ENCODE measurements around the gene GNAQ.

DNA sequence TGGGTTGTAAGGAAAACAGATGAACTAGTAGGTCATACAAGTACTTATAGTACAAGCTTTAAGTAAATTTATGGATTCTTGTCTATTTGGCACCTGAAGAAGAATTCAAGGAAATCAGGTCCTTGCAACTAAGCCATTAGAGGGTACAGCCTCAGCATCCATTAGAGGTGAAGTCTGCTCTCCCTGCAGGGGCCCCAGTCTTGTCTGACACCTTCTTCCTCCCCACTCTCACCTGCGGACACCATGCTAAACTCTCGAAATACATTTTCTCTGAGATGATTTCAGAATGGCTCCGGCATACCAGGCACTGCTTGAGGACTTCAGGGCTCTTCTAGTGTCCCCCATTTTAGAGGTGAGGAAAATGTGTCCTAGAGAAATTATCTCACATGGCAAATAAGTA, 137.9 kb downstream of the GNAQ start:
- TF ChIP-seq, protein P1, sequence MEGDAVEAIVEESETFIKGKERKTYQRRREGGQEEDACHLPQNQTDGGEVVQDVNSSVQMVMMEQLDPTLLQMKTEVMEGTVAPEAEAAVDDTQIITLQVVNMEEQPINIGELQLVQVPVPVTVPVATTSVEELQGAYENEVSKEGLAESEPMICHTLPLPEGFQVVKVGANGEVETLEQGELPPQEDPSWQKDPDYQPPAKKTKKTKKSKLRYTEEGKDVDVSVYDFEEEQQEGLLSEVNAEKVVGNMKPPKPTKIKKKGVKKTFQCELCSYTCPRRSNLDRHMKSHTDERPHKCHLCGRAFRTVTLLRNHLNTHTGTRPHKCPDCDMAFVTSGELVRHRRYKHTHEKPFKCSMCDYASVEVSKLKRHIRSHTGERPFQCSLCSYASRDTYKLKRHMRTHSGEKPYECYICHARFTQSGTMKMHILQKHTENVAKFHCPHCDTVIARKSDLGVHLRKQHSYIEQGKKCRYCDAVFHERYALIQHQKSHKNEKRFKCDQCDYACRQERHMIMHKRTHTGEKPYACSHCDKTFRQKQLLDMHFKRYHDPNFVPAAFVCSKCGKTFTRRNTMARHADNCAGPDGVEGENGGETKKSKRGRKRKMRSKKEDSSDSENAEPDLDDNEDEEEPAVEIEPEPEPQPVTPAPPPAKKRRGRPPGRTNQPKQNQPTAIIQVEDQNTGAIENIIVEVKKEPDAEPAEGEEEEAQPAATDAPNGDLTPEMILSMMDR (conservative IDR thresholded peaks at IDR 0.05 in 1 of 2, IDR thresholded peaks at IDR 0.05 in 1 of 2; ENCODE audit: extremely low read depth in 1 of 2, insufficient read depth in 1 of 2, low read depth in 1 of 2, low read length in 2 of 2): no peak
- TF ChIP-seq EZH2 (IDR thresholded peaks at IDR 0.05; ENCODE audit: borderline replicate concordance, low read length): no peak
